IPS DF 6.9 (cell line): Measurements from ENCODE around the gene PTPN5.

Experiments used
- DNase-seq: peaks from one replicate; pipeline ENCODE4 v3.0.0-alpha.2; 2013; ENCODE audit warnings: low read depth, low spot score
- H3K27ac ChIP-seq: one replicate; pipeline ENCODE4 v1.5.1; 2013; ENCODE audit warnings: low read length, control low read depth
- H3K27me3 ChIP-seq: 2 replicates; pipeline ENCODE4 v1.6.1; 2013; ENCODE audit warnings: mild to moderate bottlenecking, low read length; ENCODE audit not compliant: control insufficient read depth, insufficient read depth
- H3K36me3 ChIP-seq: 2 replicates; pipeline ENCODE4 v1.6.1; 2013; ENCODE audit warnings: low read length; ENCODE audit not compliant: control insufficient read depth, insufficient read depth
- H3K4me1 ChIP-seq: 2 replicates; pipeline ENCODE4 v1.6.1; 2013; ENCODE audit warnings: low read length; ENCODE audit not compliant: control insufficient read depth, insufficient read depth
- H3K4me3 ChIP-seq: 2 replicates; pipeline ENCODE4 v1.5.1; 2013; ENCODE audit warnings: mild to moderate bottlenecking, low read length
- H3K9me3 ChIP-seq: 2 replicates; pipeline ENCODE4 v1.6.1; 2013; ENCODE audit warnings: low read length, inconsistent platforms; ENCODE audit not compliant: control insufficient read depth, insufficient read depth
- WGBS: extraction: QIAGEN DNeasy Blood & Tissue Kit; methylation state at CpG from one replicate; pipeline ENCODE4 v1.1.7; 2013; ENCODE audit warnings: mixed read lengths, missing lambda C conversion rate; ENCODE audit not compliant: insufficient read length, insufficient coverage; 5-methylcytosine and 5-hydroxymethylcytosine counted together

The PTPN5 gene

GRCh38 chr11:18715476-18715875 lies 76.1 kb downstream of the PTPN5 start:
- Histone ChIP-seq H3K36me3 (no peaks in the 10 kb centered on the region), H3K4me3 (no peak overlapping the region), H3K4me1 (no peaks in the 10 kb centered on the region), H3K9me3 (no peaks in the 10 kb centered on the region), H3K27me3 (no peaks in the 10 kb centered on the region), H3K27ac (no peak overlapping the region)
- no peak for DNase-seq
- no CpG with 5 or more reads among the region's 7 CpGs for WGBS

- Histone ChIP-seq H3K4me1 (no peaks in the 10 kb centered on the region), H3K27ac (no peak overlapping the region), H3K36me3 (no peaks in the 10 kb centered on the region), H3K9me3 (no peaks in the 10 kb centered on the region), H3K27me3 (no peaks in the 10 kb centered on the region), H3K4me3 (no peak overlapping the region)
- no peak for DNase-seq
- WGBS = no CpG with 5 or more reads among the region's 10 CpGs
These were observed 77.2 kb downstream of the PTPN5 start for GRCh38 chr11:18714443-18714780.

GRCh38 chr11:18713646-18714442 lies 77.8 kb downstream of the PTPN5 start:
- H3K4me3 ChIP-seq = no peak overlapping the region
- H3K36me3 ChIP-seq = no peaks in the 10 kb centered on the region
- H3K27ac ChIP-seq = no peak overlapping the region
- no peaks in the 10 kb centered on the region for H3K9me3 ChIP-seq
- H3K27me3 ChIP-seq = no peaks in the 10 kb centered on the region
- DNase-seq = no peak
- no CpG with 5 or more reads among the region's 26 CpGs for WGBS
- H3K4me1 ChIP-seq = no peaks in the 10 kb centered on the region

GRCh38 chr11:18710545-18710944 lies 81.1 kb downstream of the PTPN5 start:
- Histone ChIP-seq H3K9me3 (no peaks in the 10 kb centered on the region), H3K4me1 (peaks cover 2% of the 10 kb centered on the region), H3K27me3 (no peaks in the 10 kb centered on the region), H3K4me3 (no peak overlapping the region), H3K36me3 (no peaks in the 10 kb centered on the region), H3K27ac (no peak overlapping the region)
- WGBS = no CpG with 5 or more reads among the region's 5 CpGs
- DNase-seq = no peak

- no peaks in the 10 kb centered on the region for H3K36me3 ChIP-seq
- no peak overlapping the region for H3K27ac ChIP-seq
- no peaks in the 10 kb centered on the region for H3K27me3 ChIP-seq
- no CpG with 5 or more reads among the region's 4 CpGs for WGBS
- peaks cover 2% of the 10 kb centered on the region for H3K4me1 ChIP-seq
- H3K9me3 ChIP-seq = no peaks in the 10 kb centered on the region
- no peak for DNase-seq
- no peak overlapping the region for H3K4me3 ChIP-seq
These were observed 82.2 kb downstream of the PTPN5 start for GRCh38 chr11:18709414-18709813.

- Histone ChIP-seq H3K36me3 (no peaks in the 10 kb centered on the region), H3K9me3 (no peaks in the 10 kb centered on the region), H3K4me3 (no peak overlapping the region), H3K27me3 (no peaks in the 10 kb centered on the region), H3K27ac (no peak overlapping the region), H3K4me1 (peaks cover 2% of the 10 kb centered on the region)
- WGBS = no CpG with 5 or more reads among the region's 12 CpGs
- DNase-seq = no peak
These were observed 83.7 kb downstream of the PTPN5 start for GRCh38 chr11:18707811-18708340.

GRCh38 chr11:18706330-18707243 lies 85.0 kb downstream of the PTPN5 start:
- H3K4me3 ChIP-seq = peak overlapping the region; percentile 72; the same call in 1 of the 2 replicates
- no peaks in the 10 kb centered on the region for H3K36me3 ChIP-seq
- peaks cover 2% of the 10 kb centered on the region for H3K4me1 ChIP-seq
- no peak overlapping the region for H3K27ac ChIP-seq
- no peaks in the 10 kb centered on the region for H3K27me3 ChIP-seq
- no CpG with 5 or more reads among the region's 34 CpGs for WGBS
- H3K9me3 ChIP-seq = no peaks in the 10 kb centered on the region
- DNase-seq = no peak

- Histone ChIP-seq H3K27me3 (no peaks in the 10 kb centered on the region), H3K4me3 (peak overlapping the region; percentile 72; the same call in 1 of the 2 replicates), H3K9me3 (no peaks in the 10 kb centered on the region), H3K4me1 (peaks cover 2% of the 10 kb centered on the region), H3K27ac (no peak overlapping the region), H3K36me3 (no peaks in the 10 kb centered on the region)
- DNase-seq = no peak
- no CpG with 5 or more reads among the region's 46 CpGs for WGBS
These were observed 85.8 kb downstream of the PTPN5 start for GRCh38 chr11:18705651-18706281.

GRCh38 chr11:18704698-18705097 lies 86.9 kb downstream of the PTPN5 start:
- Histone ChIP-seq H3K36me3 (no peaks in the 10 kb centered on the region), H3K4me3 (no peak overlapping the region), H3K4me1 (peaks cover 2% of the 10 kb centered on the region), H3K9me3 (no peaks in the 10 kb centered on the region), H3K27ac (no peak overlapping the region), H3K27me3 (0 out of 2 replicates have a peak, but pooled peaks cover under 1% of the 10 kb centered on the region)
- DNase-seq = no peak
- WGBS = no CpG with 5 or more reads among the region's 1 CpG

GRCh38 chr11:18704045-18704645 lies 87.5 kb downstream of the PTPN5 start:
- no peaks in the 10 kb centered on the region for H3K9me3 ChIP-seq
- no peak overlapping the region for H3K4me3 ChIP-seq
- DNase-seq = no peak
- whole genome bisulfite sequencing = no CpG with 5 or more reads among the region's 5 CpGs
- H3K36me3 ChIP-seq = no peaks in the 10 kb centered on the region
- H3K4me1 ChIP-seq = peaks cover 5% of the 10 kb centered on the region
- no peak overlapping the region for H3K27ac ChIP-seq
- H3K27me3 ChIP-seq = 0 out of 2 replicates have a peak, but pooled peaks cover 2% of the 10 kb centered on the region
